ENCODE measurements around the gene DCLK2.

Gene DCLK2

GRCh38 chr4:150280975-150281374 is 202.7 kb downstream of the DCLK2 start:
- DNase-seq, result no peak

GRCh38 chr4:150283689-150284088 is 205.4 kb downstream of the DCLK2 start:
- no peak for DNase-seq

GRCh38 chr4:150286656-150287055 is 208.4 kb downstream of the DCLK2 start:
- DNase-seq, result no peak

GRCh38 chr4:150289198-150289597 is 211.0 kb downstream of the DCLK2 start:
- DNase-seq, result no peak

- DNase-seq, result no peak
Measured at GRCh38 chr4:150289881-150290280, 211.6 kb downstream of the DCLK2 start.

- peak; percentile 46 for DNase-seq
Measured at GRCh38 chr4:150297861-150298474, 219.7 kb downstream of the DCLK2 start.

- DNase-seq, result no peak
Measured at GRCh38 chr4:150299816-150300215, 221.6 kb downstream of the DCLK2 start.

- peak; percentile 62 for DNase-seq
Measured at GRCh38 chr4:150302553-150302952, 224.3 kb downstream of the DCLK2 start.

- DNase-seq, result no peak
Measured at GRCh38 chr4:150305995-150306394, 227.8 kb downstream of the DCLK2 start.

- DNase-seq, result no peak
Measured at GRCh38 chr4:150306719-150307118, 228.5 kb downstream of the DCLK2 start.
